Measurements from ENCODE around the gene AQP5.

- TF ChIP-seq CTCF (IDR thresholded peaks at IDR 0.05) (no peak), POLR2A (IDR thresholded peaks at IDR 0.05) (no peak)
These were observed 20.8 kb downstream of the AQP5 start for GRCh38 chr12:49982246-49983087.
